HEK293 (cell line): ENCODE data around the gene DMC1.
A peak's percentile ranks its signal among the peaks of the same experiment; 100 is the strongest.

Source experiments
- EGR2 ChIP-seq: fragments of 450-650 bp; formaldehyde crosslinking; IDR thresholded peaks from 2 replicates; pipeline ENCODE4 v1.5.1; 2016; ENCODE audit warnings: low read depth, missing biosample characterization, missing genetic modification characterization
- HIC1 ChIP-seq: fragments of 450-650 bp; formaldehyde crosslinking; IDR thresholded peaks from 2 replicates; pipeline ENCODE4 v1.5.1; 2016; ENCODE audit warnings: missing biosample characterization, missing genetic modification characterization
- RBAK ChIP-seq: fragments of 450-650 bp; formaldehyde crosslinking; IDR thresholded peaks from 2 replicates; pipeline ENCODE4 v1.5.1; 2016; ENCODE audit warnings: missing biosample characterization, missing genetic modification characterization
- SALL2 ChIP-seq: fragments of 450-650 bp; formaldehyde crosslinking; IDR thresholded peaks from 2 replicates; pipeline ENCODE4 v1.5.0; 2017; ENCODE audit warnings: missing biosample characterization, mild to moderate bottlenecking, missing genetic modification characterization, borderline replicate concordance
- TCF7L2 ChIP-seq: IDR thresholded peaks from 2 replicates; pipeline ENCODE4 v1.6.1; 2011; ENCODE audit warnings: low read depth, mild to moderate bottlenecking, inconsistent platforms, low read length, moderate library complexity, borderline replicate concordance
- YY1 ChIP-seq: fragments of 450-650 bp; formaldehyde crosslinking; IDR thresholded peaks from 2 replicates; pipeline ENCODE4 v1.5.1; 2018; ENCODE audit warnings: missing biosample characterization, missing genetic modification characterization
- ZBTB21 ChIP-seq: fragments of 450-650 bp; formaldehyde crosslinking; IDR thresholded peaks from 2 replicates; pipeline ENCODE4 v1.5.1; 2017; ENCODE audit warnings: missing biosample characterization, missing genetic modification characterization
- ZBTB44 ChIP-seq: fragments of 450-650 bp; IDR thresholded peaks from 2 replicates; pipeline ENCODE4 v1.5.1; 2018; ENCODE audit warnings: missing biosample characterization, mild to moderate bottlenecking, missing genetic modification characterization
- ZFP3 ChIP-seq: fragments of 450-650 bp; formaldehyde crosslinking; IDR thresholded peaks from 2 replicates; pipeline ENCODE4 v1.5.1; 2016; ENCODE audit warnings: low read depth, missing biosample characterization, missing genetic modification characterization
- ZNF157 ChIP-seq: fragments of 450-650 bp; formaldehyde crosslinking; IDR thresholded peaks from 2 replicates; pipeline ENCODE4 v1.5.1; 2016; ENCODE audit warnings: missing biosample characterization, missing genetic modification characterization
- ZNF2 ChIP-seq: fragments of 450-650 bp; formaldehyde crosslinking; IDR thresholded peaks from 2 replicates; pipeline ENCODE4 v1.5.1; 2016; ENCODE audit warnings: missing biosample characterization, missing genetic modification characterization
- ZNF23 ChIP-seq: fragments of 450-650 bp; formaldehyde crosslinking; IDR thresholded peaks from 2 replicates; pipeline ENCODE4 v1.5.1; 2016; ENCODE audit warnings: missing biosample characterization, missing genetic modification characterization, borderline replicate concordance
- ZNF239 ChIP-seq: fragments of 450-650 bp; formaldehyde crosslinking; IDR thresholded peaks from 2 replicates; pipeline ENCODE4 v1.5.1; 2016; ENCODE audit warnings: missing biosample characterization, missing genetic modification characterization
- ZNF280D ChIP-seq: fragments of 450-650 bp; formaldehyde crosslinking; IDR thresholded peaks from 2 replicates; pipeline ENCODE4 v1.5.1; 2016; ENCODE audit warnings: missing biosample characterization, missing genetic modification characterization
- ZNF292 ChIP-seq: fragments of 450-650 bp; formaldehyde crosslinking; IDR thresholded peaks from 2 replicates; pipeline ENCODE4 v1.5.1; 2016; ENCODE audit warnings: low read depth, missing biosample characterization, missing genetic modification characterization, borderline replicate concordance
- ZNF423 ChIP-seq: fragments of 450-650 bp; formaldehyde crosslinking; IDR thresholded peaks from 2 replicates; pipeline ENCODE4 v1.5.1; 2016; ENCODE audit warnings: missing biosample characterization, missing genetic modification characterization
- ZNF433 ChIP-seq: fragments of 450-650 bp; formaldehyde crosslinking; IDR thresholded peaks from 2 replicates; pipeline ENCODE4 v1.5.1; 2016; ENCODE audit warnings: missing biosample characterization, missing genetic modification characterization, low read depth
- ZNF473 ChIP-seq: fragments of 450-650 bp; formaldehyde crosslinking; IDR thresholded peaks from 2 replicates; pipeline ENCODE4 v1.5.1; 2017; ENCODE audit warnings: missing biosample characterization, missing genetic modification characterization
- ZNF488 ChIP-seq: fragments of 450-650 bp; formaldehyde crosslinking; IDR thresholded peaks from 2 replicates; pipeline ENCODE4 v1.5.1; 2016; ENCODE audit warnings: missing biosample characterization, missing genetic modification characterization
- ZNF501 ChIP-seq: fragments of 450-650 bp; formaldehyde crosslinking; IDR thresholded peaks from 2 replicates; pipeline ENCODE4 v1.5.1; 2016; ENCODE audit warnings: missing biosample characterization, missing genetic modification characterization
- ZNF510 ChIP-seq: fragments of 450-650 bp; formaldehyde crosslinking; IDR thresholded peaks from 2 replicates; pipeline ENCODE4 v1.5.1; 2018; ENCODE audit warnings: mild to moderate bottlenecking, missing genetic modification characterization, missing biosample characterization; ENCODE audit not compliant: insufficient replicate concordance
- ZNF654 ChIP-seq: fragments of 450-650 bp; formaldehyde crosslinking; IDR thresholded peaks from 2 replicates; pipeline ENCODE4 v1.5.1; 2016; ENCODE audit warnings: low read depth, missing biosample characterization, missing genetic modification characterization
- ZNF660 ChIP-seq: fragments of 450-650 bp; IDR thresholded peaks from 2 replicates; pipeline ENCODE4 v1.5.1; 2018; ENCODE audit warnings: missing biosample characterization, mild to moderate bottlenecking, missing genetic modification characterization
- ZNF76 ChIP-seq: fragments of 450-650 bp; formaldehyde crosslinking; IDR thresholded peaks from 2 replicates; pipeline ENCODE4; 2016; ENCODE audit warnings: low read depth, missing biosample characterization, missing genetic modification characterization, borderline replicate concordance
- ZNF768 ChIP-seq: fragments of 450-650 bp; formaldehyde crosslinking; IDR thresholded peaks from 2 replicates; pipeline ENCODE4 v1.5.1; 2018; ENCODE audit warnings: missing biosample characterization, mild to moderate bottlenecking, missing genetic modification characterization
- ZNF792 ChIP-seq: fragments of 450-650 bp; formaldehyde crosslinking; IDR thresholded peaks from 2 replicates; pipeline ENCODE4 v1.5.1; 2016; ENCODE audit warnings: missing biosample characterization, missing genetic modification characterization
- ZNF830 ChIP-seq: fragments of 450-650 bp; IDR thresholded peaks from 2 replicates; pipeline ENCODE4 v1.5.0; 2018; ENCODE audit warnings: missing biosample characterization, missing genetic modification characterization, low read depth, mild to moderate bottlenecking, moderate library complexity
- ZNF837 ChIP-seq: fragments of 450-650 bp; formaldehyde crosslinking; IDR thresholded peaks from 2 replicates; pipeline ENCODE4 v1.5.1; 2016; ENCODE audit warnings: missing biosample characterization, missing genetic modification characterization
- ZSCAN18 ChIP-seq: fragments of 450-650 bp; formaldehyde crosslinking; IDR thresholded peaks from 2 replicates; pipeline ENCODE4 v1.5.1; 2016; ENCODE audit warnings: missing biosample characterization, missing genetic modification characterization
- ZSCAN4 ChIP-seq: fragments of 450-650 bp; formaldehyde crosslinking; IDR thresholded peaks from 2 replicates; pipeline ENCODE4 v1.5.1; 2017; ENCODE audit warnings: missing biosample characterization, missing genetic modification characterization

Gene DMC1

GRCh38 chr22:38504731-38505540 lies 65.0 kb downstream of the DMC1 start (continued):
- no peak for TF ChIP-seq ZNF830 (tag by site-specific recombination)
- no peak for TF ChIP-seq ZNF23 (tag by site-specific recombination)
- TF ChIP-seq ZNF488 = no peak
- no peak for TF ChIP-seq RBAK (tag by site-specific recombination)
- TF ChIP-seq ZNF654 (tag by site-specific recombination) = no peak
- TF ChIP-seq ZBTB21 = peak; percentile 72
- TF ChIP-seq ZNF280D (tag by site-specific recombination) = no peak
- 0 out of 2 replicates have a peak, but pooled peaks have one; percentile 67 for TF ChIP-seq ZNF2 (tag by site-specific recombination)
- no peak for TF ChIP-seq ZNF157 (tag by site-specific recombination)
- TF ChIP-seq ZNF768 (tag by site-specific recombination) = no peak
- TF ChIP-seq ZBTB44 (tag by site-specific recombination) = no peak
- TF ChIP-seq HIC1 (tag by site-specific recombination) = no peak
- TF ChIP-seq ZNF510 = no peak
- TF ChIP-seq ZNF76 = no peak; the same call in 1 of the 2 replicates
- no peak for TF ChIP-seq ZNF239
- no peak for TF ChIP-seq EGR2 (tag by site-specific recombination)
- no peak for TF ChIP-seq ZNF423 (tag by site-specific recombination)
- peak; percentile 70; the same call in 1 of the 2 replicates for TF ChIP-seq ZNF792 (tag by site-specific recombination)
- TF ChIP-seq ZNF473 = no peak
- TF ChIP-seq ZNF292 (tag by site-specific recombination) = no peak
- peak; percentile 70; the same call in 1 of the 2 replicates for TF ChIP-seq YY1 (tag by site-specific recombination)
- TF ChIP-seq ZNF660 = no peak
- TF ChIP-seq ZNF433 (tag by site-specific recombination) = no peak
- TF ChIP-seq ZFP3 = no peak
- no peak for TF ChIP-seq ZNF837 (tag by site-specific recombination)
- no peak for TF ChIP-seq TCF7L2
- TF ChIP-seq ZSCAN18 (tag by site-specific recombination) = no peak
- TF ChIP-seq ZNF501 = no peak
- TF ChIP-seq SALL2 (tag by site-specific recombination) = no peak
- TF ChIP-seq ZSCAN4 (tag by site-specific recombination) = 0 out of 2 replicates have a peak, but pooled peaks have one; percentile 41
